GM12878 (cell line): ENCODE results near the gene PQBP1. TPM values are rescaled to one million over a fixed set of nuclear protein-coding genes. Genes with fewer than 3 reads are reported as not detected.

Experiments used
- ESRRA ChIP-seq: IDR thresholded peaks from 2 replicates; pipeline ENCODE4 v1.6.1; 2012; ENCODE audit warnings: mild to moderate bottlenecking, low read length, improper control_type of control experiment
- FOXK2 ChIP-seq: fragments of 450-650 bp; IDR thresholded peaks from 2 replicates; pipeline ENCODE4 v1.6.1; 2017; ENCODE audit warnings: mild to moderate bottlenecking, moderate library complexity
- HDAC6 ChIP-seq: fragments of 200-600 bp; sonication (generic); IDR thresholded peaks from one replicate; pipeline ENCODE4 v1.8.0; 2017; ENCODE audit warnings: antibody characterized with exemption; ENCODE audit not compliant: unreplicated experiment
- IKZF1 ChIP-seq: fragments of 450-650 bp; conservative IDR thresholded peaks from 2 replicates; pipeline ENCODE4 v1.6.1; 2017; ENCODE audit warnings: antibody characterized with exemption, mild to moderate bottlenecking
- KDM1A ChIP-seq: fragments of 200-600 bp; sonication (generic); IDR thresholded peaks from 2 replicates; pipeline ENCODE4 v1.6.1; 2016; ENCODE audit warnings: borderline replicate concordance
- MXI1 ChIP-seq: fragments of 150-350 bp; IDR thresholded peaks from 2 replicates; pipeline ENCODE4 v1.6.1; 2011; ENCODE audit warnings: low read depth, mild to moderate bottlenecking, inconsistent platforms, low read length, improper control_type of control experiment
- MYC ChIP-seq: IDR thresholded peaks from 2 replicates; pipeline ENCODE4 v1.6.1; 2011; ENCODE audit warnings: mild to moderate bottlenecking, low read length, moderate library complexity, inconsistent platforms; ENCODE audit not compliant: insufficient read depth, insufficient replicate concordance, insufficient read length, severe bottlenecking
- RB1 ChIP-seq: fragments of 450-650 bp; formaldehyde crosslinking; IDR thresholded peaks from 2 replicates; pipeline ENCODE4 v1.6.1; 2017; ENCODE audit warnings: mild to moderate bottlenecking, borderline replicate concordance
- RBBP5 ChIP-seq: fragments of 200-600 bp; sonication (generic); conservative IDR thresholded peaks from 2 replicates; pipeline ENCODE4 v1.6.1; 2016
- SIX5 ChIP-seq: IDR thresholded peaks from 2 replicates; pipeline ENCODE4 v1.6.1; 2011; ENCODE audit warnings: mild to moderate bottlenecking, low read depth, low read length, moderate library complexity; ENCODE audit not compliant: severe bottlenecking
- SMARCA5 ChIP-seq: fragments of 450-650 bp; IDR thresholded peaks from 2 replicates; pipeline ENCODE4 v1.6.1; 2017; ENCODE audit warnings: mild to moderate bottlenecking
- SPI1 ChIP-seq: IDR thresholded peaks from 2 replicates; pipeline ENCODE4 v1.6.1; 2011; ENCODE audit warnings: low read depth, mild to moderate bottlenecking, low read length, moderate library complexity, borderline replicate concordance; ENCODE audit not compliant: insufficient read depth
- STAT1 ChIP-seq: fragments of 450-650 bp; conservative IDR thresholded peaks from 2 replicates; pipeline ENCODE4 v1.6.1; 2014; ENCODE audit warnings: antibody characterized with exemption, mild to moderate bottlenecking
- TAF1 ChIP-seq: IDR thresholded peaks from 2 replicates; pipeline ENCODE4 v1.6.1; 2011; ENCODE audit warnings: mild to moderate bottlenecking, low read depth, low read length, borderline replicate concordance
- ZNF274 ChIP-seq: IDR thresholded peaks from one replicate; pipeline ENCODE4 v1.8.0; 2011; ENCODE audit not compliant: insufficient read length, insufficient read depth
- ZNF622 ChIP-seq: fragments of 450-650 bp; IDR thresholded peaks from 2 replicates; pipeline ENCODE4 v1.6.1; 2017; ENCODE audit warnings: mild to moderate bottlenecking, inconsistent platforms
- polyA plus RNA-seq, 11 experiments: library from polyadenylated mRNA; depleted of rRNA in 4 of 11; unstranded in 6 of 11; stranded (reverse) in 5 of 11; fragments of >200 nt; fragmentation: Nextera tagmentation in 4 of 11; fragmentation: Illumina TruSeq in 1 of 11; extraction: Ambion mirVana in 4 of 11; extraction: Trizol in 1 of 11; gene quantifications; 1 replicate in 1 of 11; 2 replicates in 10 of 11; pipeline versions ENCODE4 v1.2.1 to v1.2.3, GENCODE V29; 2011 to 2016; ENCODE audit warnings: inconsistent platforms in 2 of 11, missing spikeins in 2 of 11, low read depth in 1 of 11
- total RNA-seq, 4 experiments: library from RNA; depleted of rRNA in 3 of 4; stranded (reverse); fragments of >200 nt in 3 of 4; fragmentation: Illumina TruSeq in 1 of 4; extraction: Trizol in 1 of 4; gene quantifications; 2 replicates each; pipeline versions ENCODE4 v1.2.1 to v1.2.3, GENCODE V29; 2013 to 2021
- TF ChIP-seq, protein P1 (sequence below): fragments of 450-650 bp; formaldehyde crosslinking; IDR thresholded peaks from 2 replicates; pipeline ENCODE4 v1.5.0; 2022; ENCODE audit warnings: mild to moderate bottlenecking, missing genetic modification characterization
- TF ChIP-seq, protein P2 (sequence below): fragments of 150-350 bp; IDR thresholded peaks from 2 replicates; pipeline ENCODE4 v1.6.1; 2014; ENCODE audit warnings: mild to moderate bottlenecking, low read depth, low read length
- TF ChIP-seq, protein P3 (sequence below): fragments of 450-650 bp; IDR thresholded peaks from 2 replicates; pipeline ENCODE4 v1.6.1; 2018; ENCODE audit warnings: borderline replicate concordance, mild to moderate bottlenecking; ENCODE audit not compliant: partially characterized antibody
- TF ChIP-seq, protein P4 (sequence below): IDR thresholded peaks from 2 replicates; pipeline ENCODE4 v1.6.1; 2011; ENCODE audit warnings: borderline replicate concordance, low read depth, mild to moderate bottlenecking, moderate library complexity, mixed read lengths, low read length; ENCODE audit not compliant: insufficient read depth; ENCODE audit errors: extremely low read length
- TF ChIP-seq, protein P5 (sequence below): IDR thresholded peaks from 2 replicates; pipeline ENCODE4 v1.6.1; 2012; ENCODE audit warnings: low read length, inconsistent platforms

The PQBP1 gene
- total and polyA plus RNA-seq, 10 of the 15 experiments (the other 5 are each of a cell fraction or from before 2014, with no cell fraction given): 12.5 to 74.8 (median 68.5) TPM

DNA sequence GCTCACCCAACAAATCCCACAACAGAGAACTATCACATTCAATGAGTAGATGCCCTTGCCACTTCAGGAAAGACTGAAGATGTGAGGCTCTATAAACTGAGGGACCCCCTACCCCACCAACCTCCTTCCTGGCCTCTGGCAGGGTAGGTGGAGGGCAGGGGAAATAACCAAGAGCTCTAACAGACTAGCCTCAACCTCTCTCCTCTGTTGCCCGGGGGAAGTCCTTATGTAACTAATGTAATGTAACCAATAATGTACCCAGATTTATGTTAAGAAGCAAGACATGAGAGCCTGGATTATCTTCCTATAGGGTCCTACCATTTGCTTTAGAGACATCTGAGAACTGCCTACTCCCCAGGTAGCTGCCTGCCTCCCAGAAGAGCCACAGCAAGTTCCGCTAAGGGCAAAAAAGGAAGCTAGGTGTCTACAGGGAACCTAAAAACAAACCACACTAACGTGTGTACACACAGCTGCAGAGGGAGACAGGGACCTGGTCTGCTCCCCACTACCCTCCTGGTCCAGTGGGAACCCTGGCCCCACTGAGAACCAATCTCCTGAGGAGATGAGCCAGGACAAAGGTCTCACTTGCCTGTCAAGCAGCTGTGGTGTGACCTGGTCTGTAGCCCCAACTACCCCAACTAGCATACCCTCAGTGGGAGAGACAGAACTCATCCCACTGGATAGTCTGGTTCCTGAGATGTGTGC, 41.9 kb downstream of the PQBP1 start (continued):
- TF ChIP-seq, protein P1, sequence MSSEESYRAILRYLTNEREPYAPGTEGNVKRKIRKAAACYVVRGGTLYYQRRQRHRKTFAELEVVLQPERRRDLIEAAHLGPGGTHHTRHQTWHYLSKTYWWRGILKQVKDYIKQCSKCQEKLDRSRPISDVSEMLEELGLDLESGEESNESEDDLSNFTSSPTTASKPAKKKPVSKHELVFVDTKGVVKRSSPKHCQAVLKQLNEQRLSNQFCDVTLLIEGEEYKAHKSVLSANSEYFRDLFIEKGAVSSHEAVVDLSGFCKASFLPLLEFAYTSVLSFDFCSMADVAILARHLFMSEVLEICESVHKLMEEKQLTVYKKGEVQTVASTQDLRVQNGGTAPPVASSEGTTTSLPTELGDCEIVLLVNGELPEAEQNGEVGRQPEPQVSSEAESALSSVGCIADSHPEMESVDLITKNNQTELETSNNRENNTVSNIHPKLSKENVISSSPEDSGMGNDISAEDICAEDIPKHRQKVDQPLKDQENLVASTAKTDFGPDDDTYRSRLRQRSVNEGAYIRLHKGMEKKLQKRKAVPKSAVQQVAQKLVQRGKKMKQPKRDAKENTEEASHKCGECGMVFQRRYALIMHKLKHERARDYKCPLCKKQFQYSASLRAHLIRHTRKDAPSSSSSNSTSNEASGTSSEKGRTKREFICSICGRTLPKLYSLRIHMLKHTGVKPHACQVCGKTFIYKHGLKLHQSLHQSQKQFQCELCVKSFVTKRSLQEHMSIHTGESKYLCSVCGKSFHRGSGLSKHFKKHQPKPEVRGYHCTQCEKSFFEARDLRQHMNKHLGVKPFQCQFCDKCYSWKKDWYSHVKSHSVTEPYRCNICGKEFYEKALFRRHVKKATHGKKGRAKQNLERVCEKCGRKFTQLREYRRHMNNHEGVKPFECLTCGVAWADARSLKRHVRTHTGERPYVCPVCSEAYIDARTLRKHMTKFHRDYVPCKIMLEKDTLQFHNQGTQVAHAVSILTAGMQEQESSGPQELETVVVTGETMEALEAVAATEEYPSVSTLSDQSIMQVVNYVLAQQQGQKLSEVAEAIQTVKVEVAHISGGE (CRISPR knock-in tag): no peak
- TF ChIP-seq ZNF622 (no peak), STAT1 (no peak), TAF1 (peak; percentile 16; the same call in 1 of the 2 replicates), MXI1 (no peak), HDAC6 (no peak), SPI1 (no peak), ZNF274 (no peak), ESRRA (no peak), SMARCA5 (no peak), IKZF1 (peak; percentile 61), KDM1A (no peak), FOXK2 (no peak), RBBP5 (no peak), MYC (no peak), SIX5 (no peak), RB1 (no peak)
- TF ChIP-seq, protein P2, sequence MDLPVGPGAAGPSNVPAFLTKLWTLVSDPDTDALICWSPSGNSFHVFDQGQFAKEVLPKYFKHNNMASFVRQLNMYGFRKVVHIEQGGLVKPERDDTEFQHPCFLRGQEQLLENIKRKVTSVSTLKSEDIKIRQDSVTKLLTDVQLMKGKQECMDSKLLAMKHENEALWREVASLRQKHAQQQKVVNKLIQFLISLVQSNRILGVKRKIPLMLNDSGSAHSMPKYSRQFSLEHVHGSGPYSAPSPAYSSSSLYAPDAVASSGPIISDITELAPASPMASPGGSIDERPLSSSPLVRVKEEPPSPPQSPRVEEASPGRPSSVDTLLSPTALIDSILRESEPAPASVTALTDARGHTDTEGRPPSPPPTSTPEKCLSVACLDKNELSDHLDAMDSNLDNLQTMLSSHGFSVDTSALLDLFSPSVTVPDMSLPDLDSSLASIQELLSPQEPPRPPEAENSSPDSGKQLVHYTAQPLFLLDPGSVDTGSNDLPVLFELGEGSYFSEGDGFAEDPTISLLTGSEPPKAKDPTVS: no peak
- TF ChIP-seq, protein P3, sequence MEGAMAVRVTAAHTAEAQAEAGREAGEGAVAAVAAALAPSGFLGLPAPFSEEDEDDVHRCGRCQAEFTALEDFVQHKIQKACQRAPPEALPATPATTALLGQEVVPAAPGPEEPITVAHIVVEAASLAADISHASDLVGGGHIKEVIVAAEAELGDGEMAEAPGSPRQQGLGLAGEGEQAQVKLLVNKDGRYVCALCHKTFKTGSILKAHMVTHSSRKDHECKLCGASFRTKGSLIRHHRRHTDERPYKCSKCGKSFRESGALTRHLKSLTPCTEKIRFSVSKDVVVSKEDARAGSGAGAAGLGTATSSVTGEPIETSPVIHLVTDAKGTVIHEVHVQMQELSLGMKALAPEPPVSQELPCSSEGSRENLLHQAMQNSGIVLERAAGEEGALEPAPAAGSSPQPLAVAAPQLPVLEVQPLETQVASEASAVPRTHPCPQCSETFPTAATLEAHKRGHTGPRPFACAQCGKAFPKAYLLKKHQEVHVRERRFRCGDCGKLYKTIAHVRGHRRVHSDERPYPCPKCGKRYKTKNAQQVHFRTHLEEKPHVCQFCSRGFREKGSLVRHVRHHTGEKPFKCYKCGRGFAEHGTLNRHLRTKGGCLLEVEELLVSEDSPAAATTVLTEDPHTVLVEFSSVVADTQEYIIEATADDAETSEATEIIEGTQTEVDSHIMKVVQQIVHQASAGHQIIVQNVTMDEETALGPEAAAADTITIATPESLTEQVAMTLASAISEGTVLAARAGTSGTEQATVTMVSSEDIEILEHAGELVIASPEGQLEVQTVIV: no peak
- TF ChIP-seq, protein P4, sequence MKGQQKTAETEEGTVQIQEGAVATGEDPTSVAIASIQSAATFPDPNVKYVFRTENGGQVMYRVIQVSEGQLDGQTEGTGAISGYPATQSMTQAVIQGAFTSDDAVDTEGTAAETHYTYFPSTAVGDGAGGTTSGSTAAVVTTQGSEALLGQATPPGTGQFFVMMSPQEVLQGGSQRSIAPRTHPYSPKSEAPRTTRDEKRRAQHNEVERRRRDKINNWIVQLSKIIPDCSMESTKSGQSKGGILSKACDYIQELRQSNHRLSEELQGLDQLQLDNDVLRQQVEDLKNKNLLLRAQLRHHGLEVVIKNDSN: no peak
- TF ChIP-seq, protein P5, sequence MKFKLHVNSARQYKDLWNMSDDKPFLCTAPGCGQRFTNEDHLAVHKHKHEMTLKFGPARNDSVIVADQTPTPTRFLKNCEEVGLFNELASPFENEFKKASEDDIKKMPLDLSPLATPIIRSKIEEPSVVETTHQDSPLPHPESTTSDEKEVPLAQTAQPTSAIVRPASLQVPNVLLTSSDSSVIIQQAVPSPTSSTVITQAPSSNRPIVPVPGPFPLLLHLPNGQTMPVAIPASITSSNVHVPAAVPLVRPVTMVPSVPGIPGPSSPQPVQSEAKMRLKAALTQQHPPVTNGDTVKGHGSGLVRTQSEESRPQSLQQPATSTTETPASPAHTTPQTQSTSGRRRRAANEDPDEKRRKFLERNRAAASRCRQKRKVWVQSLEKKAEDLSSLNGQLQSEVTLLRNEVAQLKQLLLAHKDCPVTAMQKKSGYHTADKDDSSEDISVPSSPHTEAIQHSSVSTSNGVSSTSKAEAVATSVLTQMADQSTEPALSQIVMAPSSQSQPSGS: no peak
